GM18951 (cell line): ENCODE results near the gene CRTC1.

Experiments
- POLR2A ChIP-seq: IDR thresholded peaks from 4 replicates; pipeline ENCODE4 v1.6.1; 2011; ENCODE audit warnings: mild to moderate bottlenecking; ENCODE audit not compliant: insufficient read length, insufficient read depth; ENCODE audit errors: extremely low read depth
- in situ Hi-C: fragments of 300-500 bp; cut with MboI; formaldehyde crosslinking; loops from one replicate; pipeline ENCODE4 v1.12.0; 2022; ENCODE audit warnings: low sequenced_read_pairs, mixed read lengths, inconsistent platforms; ENCODE audit not compliant: unreplicated experiment

CRTC1 gene

DNA sequence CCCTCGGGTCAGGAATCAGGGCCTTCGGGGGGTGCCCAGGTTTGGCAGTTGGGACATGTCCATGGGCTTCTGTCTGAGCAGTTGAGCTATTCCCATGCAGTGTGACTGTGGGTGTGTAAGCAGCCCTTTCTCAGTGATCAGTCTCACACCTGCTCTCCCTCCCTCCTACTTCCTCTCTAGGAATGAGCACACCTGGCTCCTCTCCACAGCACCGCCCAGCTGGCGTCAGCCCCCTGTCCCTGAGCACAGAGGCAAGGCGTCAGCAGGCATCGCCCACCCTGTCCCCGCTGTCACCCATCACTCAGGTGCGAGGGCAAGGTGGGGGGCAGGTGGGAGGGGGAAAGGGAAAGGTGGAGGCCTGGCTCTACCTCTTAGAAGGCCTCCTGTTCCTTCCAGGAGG is 81.7 kb downstream of the CRTC1 start:
- TF ChIP-seq POLR2A: no peak

DNA sequence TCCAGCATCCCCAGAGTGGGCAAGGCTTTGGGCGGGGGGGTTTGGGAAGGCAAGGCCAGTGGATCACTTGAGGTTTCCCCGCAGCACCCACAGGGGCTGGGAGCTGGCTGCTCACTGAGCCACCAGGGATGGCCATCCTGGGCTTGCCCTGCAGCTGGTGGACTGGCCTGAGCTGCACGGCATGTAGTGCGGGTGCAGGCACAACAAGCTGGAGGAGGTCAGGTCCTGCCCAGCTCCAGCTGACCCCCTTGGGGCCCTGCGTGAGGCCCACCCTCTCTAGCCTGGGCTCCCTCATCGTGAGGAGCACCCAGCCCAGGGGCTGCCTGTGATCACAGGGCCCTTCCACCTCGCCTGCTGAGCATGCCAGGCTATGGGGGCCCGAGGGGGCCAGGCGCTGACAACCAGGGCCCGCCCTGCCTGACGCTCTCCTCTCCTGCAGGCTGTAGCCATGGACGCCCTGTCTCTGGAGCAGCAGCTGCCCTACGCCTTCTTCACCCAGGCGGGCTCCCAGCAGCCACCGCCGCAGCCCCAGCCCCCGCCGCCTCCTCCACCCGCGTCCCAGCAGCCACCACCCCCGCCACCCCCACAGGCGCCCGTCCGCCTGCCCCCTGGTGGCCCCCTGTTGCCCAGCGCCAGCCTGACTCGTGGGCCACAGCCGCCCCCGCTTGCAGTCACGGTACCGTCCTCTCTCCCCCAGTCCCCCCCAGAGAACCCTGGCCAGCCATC is 84.7 kb downstream of the CRTC1 start:
- no peak for TF ChIP-seq POLR2A
- in situ Hi-C loops: no loop called here

More for the DNA sequence above, 81.7 kb downstream of the CRTC1 start:
- in situ Hi-C loops: no loop called here

DNA sequence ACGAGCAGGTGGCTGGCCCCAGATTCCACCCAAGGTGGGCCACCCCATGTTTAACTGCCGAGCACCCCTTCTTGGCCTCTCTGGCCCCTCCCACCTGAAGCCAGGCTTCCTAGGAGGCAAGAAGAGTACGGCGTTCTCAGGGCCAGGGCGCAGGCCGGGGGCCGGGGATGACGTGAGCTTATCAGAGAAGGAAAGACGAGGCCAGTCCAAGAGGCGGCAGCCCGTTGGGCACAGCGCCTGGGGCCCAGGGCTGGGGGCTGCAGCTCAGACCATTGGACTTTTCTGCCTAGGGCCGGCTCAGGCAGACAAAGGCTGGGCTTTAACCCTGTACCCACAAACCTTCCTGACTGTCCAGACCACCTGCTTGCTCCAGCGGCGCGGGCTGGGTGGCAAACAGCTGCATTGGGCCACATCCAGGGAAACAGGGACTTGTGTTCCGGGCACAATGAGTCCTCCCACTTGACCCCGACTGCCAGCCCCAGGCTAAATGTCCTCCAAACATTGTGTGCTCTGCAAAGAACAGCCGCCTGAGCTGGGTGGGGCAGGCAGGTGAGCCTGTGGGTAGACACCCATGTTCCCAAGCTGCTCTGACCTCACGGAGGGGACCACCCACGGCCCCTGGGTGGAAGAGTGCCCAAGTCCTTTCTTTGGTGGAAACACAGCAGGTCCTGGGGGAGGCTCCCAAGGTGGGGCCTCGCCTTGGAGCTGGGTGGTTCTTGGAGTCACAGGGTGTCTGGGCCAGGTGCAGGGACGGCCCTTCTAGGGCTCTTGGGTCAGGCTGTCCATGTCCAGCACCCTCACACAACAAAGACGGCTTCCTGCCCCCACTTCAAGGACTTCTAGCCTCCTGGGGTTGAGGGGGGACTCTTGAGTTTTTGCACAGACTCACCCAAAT is 85.8 kb downstream of the CRTC1 start:
- in situ Hi-C loops: no loop called here
- no peak for TF ChIP-seq POLR2A

DNA sequence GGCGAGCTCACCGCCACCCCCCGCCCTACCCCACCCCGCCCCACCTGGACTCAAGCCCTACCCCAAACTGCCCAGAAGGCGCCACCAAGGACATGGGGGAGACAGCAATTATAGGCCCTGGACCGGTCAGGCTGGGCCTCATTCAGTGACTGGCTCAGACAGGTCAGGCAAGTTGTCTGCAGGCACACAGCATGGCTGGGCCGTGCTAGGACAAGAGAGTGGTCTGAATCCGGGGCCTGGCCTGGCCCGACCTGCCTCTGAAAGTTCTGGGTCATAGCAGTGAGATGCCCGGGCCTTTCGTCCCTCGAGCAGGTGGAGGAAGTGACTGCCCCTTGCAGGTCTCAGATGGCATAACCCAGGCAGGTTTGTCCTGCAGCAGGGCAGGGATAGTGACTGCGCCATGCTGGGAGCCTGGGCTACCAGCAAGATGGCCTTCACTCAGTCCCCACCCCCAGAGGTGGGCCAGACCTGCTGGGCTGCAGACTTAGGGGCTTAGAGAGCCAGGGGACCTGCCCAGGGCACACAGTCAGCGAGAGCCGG is 86.6 kb downstream of the CRTC1 start:
- in situ Hi-C loops: no loop called here
- no peak for TF ChIP-seq POLR2A

DNA sequence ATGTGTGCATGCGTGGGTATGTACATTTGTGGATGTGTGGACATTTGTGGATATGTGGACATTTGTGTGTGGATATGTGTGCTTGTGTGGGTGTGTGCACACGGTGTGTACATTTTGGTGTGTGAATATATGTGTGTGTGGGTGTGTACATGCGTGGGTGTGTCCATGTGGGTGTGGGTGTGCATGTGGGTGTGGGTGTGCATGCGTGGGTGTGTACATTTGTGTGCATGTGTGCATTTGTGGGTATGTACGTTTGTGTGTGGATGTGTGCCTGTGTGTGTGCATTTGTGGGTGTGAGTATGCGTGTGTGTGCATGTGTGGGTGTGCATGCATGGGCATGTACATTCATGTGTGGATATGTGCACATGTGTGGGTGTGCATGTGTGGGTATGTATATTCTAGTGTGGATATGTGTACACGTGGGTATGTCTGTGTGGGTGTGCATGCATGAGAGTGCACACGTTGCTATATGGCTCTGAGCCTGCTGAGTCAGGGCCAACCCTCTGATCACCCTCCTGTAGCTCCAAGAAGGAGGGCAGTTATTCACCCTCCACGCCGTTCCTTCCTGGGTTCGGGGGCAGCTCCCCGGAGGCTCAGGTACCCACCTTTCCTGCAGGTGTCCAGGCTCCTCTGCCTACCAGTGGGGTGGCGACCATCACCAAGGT is 87.3 kb downstream of the CRTC1 start:
- no peak for TF ChIP-seq POLR2A
- in situ Hi-C loops: no loop called here

DNA sequence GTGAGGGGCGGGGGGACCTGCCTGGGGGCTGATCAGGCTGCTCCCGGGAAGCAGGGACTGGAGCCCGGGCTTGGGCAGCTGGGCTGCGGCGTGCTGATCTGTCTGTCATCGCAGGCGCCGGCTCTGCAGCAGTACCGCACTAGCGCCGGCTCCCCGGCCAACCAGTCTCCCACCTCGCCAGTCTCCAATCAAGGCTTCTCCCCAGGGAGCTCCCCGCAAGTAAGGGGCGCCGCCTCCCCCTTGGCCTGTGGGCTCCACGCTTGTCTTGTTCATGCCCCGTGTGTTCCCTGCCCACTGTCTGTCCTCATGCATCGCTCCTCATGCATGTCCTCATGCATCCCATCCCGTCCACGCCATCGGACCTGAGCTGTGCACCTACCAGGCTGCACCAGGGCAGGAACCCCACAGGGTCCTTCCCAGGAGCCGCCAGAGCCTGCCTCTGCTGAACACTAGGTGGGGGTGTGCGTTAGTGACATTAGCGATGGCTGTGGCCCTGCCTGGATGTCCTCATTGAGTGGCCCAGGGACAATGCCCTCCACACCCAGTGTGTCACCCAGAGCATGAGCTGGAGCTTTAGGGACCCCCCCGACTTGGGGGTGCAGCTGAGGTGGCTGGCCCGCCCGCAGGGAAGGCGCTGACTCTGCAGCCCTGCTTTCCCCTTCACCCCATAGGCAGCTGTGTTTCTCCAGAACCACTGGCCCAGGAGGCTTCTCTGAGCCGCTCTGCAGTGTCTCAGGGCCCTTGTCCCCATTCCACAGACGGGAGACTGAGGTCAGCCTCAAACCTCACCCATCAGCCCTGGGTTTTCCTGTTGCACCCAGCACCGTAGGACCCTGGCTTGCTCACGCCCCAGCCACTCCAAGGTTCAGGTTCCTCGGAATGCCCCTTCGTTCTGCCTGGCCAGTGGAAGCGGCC is 88.1 kb downstream of the CRTC1 start:
- no peak for TF ChIP-seq POLR2A
- in situ Hi-C loops: no loop called here

DNA sequence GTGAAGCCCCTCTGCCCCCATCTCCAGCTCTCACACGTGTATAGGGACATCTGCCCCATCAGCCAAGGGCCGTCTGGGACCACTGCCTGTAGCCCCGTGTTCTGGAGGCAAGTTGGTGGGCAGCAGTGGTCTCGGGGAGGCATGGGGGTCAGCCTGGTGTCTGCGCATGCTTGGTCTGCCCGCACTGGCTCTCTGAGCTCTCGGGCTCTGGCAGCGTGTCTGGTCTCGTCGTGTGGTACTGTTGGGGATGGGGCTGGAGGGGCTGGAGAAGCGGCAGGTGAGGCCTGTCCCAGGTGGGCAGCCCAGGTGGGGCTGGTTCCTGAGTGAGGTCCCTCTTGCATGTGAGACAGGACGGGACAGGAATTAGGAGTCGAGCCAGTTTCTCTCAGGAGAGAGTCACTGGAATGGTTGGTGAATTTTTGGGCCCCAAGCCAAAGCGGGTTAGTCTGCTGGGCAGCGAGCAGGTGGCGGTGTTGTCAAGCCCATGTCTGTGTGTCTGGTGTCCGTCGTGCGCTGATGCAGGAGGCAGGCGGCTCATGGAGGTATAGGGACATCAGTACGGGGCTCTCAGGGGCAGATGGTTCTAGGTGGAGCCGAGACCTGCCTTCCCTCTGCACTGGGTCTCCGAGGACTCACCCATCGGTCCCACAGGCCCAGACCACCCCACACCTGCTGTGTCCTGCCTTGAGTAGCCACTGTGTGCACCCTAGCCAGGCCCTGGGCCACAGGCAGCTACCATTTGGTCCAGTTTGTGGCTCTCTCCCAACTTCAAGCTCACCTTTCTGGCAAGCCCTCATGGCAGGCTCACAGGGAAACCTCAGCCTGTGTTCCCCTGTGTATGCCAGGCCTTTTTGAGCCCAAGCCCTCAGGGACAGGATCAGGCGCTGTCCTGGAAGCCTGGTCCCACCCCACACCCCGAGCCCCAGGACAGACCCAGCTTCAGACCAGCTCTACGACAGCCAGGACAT is 89.4 kb downstream of the CRTC1 start:
- in situ Hi-C loops: no loop called here
- no peak for TF ChIP-seq POLR2A

DNA sequence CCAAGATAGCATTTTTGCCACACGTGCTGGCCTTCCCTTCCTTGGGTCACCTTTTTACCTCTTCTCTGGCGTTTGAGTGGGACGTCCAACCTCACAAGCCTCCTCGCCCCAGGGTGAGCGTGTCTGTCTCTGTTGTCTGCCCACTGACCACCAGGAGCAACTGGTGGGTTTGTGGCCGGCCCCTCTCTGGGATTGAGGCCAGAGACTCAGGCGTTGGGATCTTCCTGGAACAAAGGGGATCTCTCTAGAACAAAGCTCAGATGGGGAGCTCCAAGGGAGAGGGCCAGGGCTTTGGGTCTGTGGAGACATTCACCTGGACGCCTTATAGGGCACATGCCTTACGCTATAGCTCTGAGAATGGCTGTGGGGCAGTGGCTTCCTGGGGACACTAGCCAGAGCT is 90.2 kb downstream of the CRTC1 start:
- in situ Hi-C loops: no loop called here
- no peak for TF ChIP-seq POLR2A

DNA sequence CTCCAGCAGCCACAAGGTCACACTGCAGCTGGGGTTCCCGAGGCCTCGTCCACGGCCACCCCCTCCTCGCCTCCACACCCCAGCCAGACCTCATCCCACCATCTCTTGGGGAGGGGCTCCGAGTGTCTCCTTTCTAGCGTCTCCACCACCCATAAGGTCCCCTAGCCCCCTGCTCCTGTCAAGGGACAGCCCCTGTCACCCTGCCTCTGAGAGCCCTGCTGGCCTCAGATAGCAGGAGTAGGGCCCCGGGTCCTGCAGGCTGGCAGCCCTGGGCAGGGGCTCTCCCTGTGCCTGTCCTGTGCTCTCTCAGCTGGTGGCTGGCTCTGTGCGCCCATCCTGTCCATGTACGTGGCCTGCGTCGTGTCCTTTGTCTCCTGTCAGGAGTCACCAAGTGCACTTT is 90.6 kb downstream of the CRTC1 start:
- no peak for TF ChIP-seq POLR2A
- in situ Hi-C loops: no loop called here

DNA sequence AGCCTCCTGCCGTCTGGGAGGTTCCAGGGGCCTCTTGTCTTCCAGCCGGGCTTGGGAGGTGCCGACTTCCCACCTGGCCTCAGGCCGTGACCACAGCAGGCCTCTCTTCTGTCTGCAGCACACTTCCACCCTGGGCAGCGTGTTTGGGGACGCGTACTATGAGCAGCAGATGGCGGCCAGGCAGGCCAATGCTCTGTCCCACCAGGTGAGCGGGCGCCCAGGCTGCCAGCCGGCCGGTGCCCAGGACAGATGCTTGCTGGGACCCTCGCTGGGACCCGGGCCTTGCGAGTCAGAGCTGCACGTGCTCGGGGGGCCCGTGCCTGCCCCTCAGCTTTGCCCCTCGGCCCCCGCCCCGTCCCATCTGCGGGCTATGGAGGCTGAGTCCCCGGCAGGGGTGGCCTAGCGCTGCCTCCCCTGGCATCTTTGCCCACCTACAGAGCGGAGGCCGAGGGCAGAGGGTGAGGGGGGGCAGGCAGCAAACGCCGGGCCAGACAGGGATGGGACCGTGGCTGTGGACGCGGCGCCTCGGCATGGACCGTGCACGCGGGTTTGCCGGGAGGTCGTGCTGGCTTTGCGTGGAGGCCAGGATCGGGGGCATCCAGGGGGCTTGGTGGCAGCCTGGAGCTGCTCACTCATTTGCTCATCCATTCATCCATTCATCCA is 91.4 kb downstream of the CRTC1 start:
- no peak for TF ChIP-seq POLR2A
- in situ Hi-C loops: no loop called here
